ENCODE measurements around the gene SLC7A10.

- no peak for TF ChIP-seq CTCF (IDR thresholded peaks at IDR 0.05)
- TF ChIP-seq POLR2A (IDR thresholded peaks at IDR 0.05; ENCODE audit: low read depth), result no peak
- no peak for TF ChIP-seq POLR2AphosphoS5 (IDR thresholded peaks at IDR 0.05)
- TF ChIP-seq EP300 (IDR thresholded peaks at IDR 0.05), result no peak
These were observed 21.3 kb downstream of the SLC7A10 start for GRCh38 chr19:33204136-33204973.

All from esophagus muscularis mucosa (tissue), 4 donors.